ENCODE data around the gene RAD51B.

RAD51B gene

DNA sequence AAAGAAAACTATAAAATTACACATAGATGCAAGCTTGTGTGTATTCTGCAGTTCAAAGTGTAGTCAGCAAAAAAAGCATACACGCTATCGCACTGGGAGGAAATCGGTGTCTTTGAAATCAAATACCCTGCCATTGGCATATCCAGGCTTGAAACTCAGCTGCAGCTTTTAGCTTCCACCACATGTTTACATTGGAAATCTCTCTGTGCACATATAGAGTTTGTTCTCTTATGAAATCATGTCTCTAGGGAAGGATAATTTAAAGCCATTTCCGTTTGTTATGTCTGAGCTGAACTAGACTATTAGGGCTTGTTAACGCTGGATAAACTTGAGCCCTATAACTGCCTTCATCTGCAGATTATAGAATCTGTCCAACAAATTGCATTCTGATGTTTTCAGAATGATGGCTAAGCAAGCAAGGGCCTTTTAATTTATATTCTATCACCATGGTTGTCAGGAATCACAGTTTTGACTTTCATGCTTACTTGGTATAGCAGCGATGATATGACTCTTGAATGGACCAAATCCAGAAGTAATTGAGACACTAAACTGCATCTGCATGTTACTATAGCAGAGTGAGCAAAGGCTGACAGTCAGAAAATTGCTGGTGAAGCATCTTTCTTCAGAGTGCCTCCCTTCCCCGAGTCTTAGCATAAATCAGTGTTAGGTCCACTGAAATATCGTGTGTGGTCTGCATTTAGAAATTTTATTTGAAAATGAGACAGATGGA lies 530.5 kb downstream of the RAD51B start:
- DNase-seq, result no peak

DNA sequence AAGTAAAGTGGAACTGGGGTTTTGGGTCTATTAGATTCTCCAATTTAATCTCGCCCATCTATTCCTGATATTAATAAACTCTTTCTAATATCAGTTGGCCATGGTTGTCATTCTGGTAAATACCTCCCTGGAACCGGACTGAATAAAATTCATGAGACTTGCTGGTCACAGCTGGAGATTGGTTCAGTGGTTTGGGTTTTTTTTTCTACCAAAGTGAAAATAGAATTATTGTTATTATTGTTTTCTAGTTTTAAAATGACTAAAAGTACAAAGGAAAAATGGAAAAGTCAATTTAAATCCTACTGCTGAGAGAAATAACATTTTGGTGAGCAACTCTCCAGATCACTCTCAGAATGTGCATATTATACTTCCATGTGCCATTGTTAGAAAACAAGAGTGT lies 535.8 kb downstream of the RAD51B start:
- no peak for DNase-seq

DNA sequence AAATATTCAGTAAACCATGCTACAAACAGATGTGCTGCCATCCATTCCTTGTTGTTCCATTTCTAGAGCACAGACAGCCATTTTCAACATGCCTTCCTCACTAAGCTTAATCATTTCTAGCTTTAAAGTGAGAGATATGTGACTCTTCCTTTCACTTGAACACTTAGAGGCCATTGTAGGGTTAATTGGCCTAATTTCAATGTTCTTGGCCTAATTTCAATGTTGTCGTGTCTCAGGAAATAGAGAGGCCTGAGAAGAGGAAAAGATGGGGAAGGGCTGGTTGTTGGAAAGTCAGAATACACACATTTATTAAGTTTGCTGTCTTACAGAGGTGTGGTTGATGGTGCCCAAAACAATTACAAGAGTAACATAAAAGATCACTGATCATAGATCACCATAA lies 538.2 kb downstream of the RAD51B start:
- no peak for DNase-seq

DNA sequence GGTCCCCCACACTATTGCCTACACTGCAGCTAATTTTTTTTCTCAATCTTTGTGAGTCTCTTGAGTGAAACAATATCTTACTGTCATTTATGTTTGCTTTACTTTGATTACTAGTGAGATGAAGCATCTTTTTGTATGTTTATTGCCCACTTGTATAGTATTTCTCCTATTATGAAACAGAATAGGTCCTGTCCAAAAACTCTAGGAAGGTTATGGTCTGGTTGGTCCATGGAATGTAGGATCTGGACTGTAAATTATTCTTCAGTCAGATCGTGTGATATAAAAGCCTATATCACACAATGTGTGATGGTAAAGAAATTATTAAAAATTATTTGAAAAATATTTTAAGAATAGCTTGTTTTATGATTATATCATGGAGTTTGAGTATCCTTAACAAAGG lies 538.9 kb downstream of the RAD51B start:
- DNase-seq, result no peak

DNA sequence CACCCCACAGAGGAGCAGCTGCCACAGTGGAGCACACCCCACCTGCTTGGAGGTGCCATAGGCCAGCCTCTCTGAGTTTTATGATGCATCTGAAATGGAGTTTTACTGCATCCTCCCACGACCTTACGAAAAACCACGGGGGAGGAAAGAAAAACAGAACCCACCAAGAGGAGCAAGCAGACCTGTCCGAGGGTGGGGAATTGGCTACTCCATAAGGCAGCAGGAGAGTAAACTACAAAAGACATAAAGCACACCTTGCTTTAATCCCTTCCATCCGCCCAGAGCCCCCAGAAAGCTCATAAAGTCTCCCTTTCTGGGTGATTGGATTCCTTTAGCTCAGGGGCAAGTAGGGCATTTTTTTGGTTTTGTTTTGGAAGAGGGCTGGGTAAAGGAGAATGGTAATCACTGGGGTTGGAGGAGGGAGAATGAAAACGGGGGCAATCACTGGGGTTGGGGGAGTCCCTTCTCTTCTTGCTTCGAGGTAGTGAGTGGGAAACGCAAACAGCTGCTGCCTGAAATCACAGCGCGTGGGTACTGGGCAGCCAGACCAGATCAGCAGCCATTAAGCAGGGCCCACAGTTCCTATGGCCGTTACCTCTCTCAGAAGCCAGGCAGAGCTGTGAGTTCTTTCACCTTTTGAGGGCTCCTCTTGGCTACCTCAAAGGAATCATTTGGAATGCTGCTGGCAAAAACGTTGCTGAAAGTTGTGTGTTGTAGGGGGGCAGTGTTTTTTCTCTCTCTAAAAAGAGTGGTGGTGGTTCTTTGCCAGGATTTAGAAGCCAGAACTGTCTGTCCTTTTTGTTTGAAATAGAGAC lies 539.6 kb downstream of the RAD51B start:
- DNase-seq, result no peak

DNA sequence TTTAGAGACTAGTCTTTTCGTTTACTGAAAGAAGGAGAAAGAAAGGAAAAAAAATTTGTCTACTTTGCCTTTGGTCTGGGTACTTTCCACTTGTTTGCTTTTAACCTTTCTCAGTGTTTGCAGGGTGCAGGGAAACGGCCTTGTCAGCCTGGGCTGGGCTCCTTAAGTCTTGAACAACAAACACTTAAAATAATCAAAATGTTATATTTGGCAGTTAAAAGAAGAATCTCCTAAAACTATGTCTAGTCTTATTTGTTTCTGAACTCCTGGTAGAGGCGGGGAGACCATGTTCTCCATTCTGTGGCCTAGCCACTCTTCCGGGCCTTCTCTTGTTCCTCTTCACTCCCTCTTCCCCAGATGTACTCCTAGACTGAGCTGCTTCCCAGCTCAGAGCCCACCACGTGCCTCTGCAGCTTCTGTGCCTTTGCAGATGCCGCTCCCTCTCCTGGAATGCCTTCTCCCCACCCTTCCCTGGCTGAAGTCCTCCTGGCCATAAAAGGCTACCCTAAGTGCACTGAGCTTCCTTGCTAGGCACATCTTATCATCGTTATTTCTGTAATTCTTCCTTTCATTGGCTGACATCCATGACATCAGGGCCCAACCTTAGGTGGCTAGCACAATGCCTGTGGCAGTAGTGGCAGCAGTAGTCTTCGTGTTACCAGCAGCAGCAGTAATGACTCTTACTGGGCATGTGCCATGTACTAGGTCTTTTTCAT lies 540.4 kb downstream of the RAD51B start:
- no peak for DNase-seq

DNA sequence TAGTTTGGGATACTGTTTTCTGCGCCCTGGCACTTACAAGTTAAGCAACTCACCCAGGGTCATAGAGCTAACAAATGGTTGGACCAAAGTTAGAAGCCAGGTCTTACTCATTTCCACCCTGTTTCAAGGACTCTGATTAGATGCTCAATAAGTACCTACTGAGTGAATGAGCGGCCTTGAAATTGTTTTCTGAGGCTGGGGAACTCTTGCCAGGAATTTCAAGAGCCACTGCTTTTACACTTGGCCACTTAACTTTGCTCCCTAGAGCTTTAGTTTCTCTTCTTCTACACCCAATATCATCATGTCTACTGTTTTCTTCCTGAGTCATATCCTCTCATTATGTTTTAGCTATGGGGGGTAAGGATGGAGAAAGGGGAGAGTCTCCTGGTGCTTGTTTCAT lies 541.7 kb downstream of the RAD51B start:
- no peak for DNase-seq

DNA sequence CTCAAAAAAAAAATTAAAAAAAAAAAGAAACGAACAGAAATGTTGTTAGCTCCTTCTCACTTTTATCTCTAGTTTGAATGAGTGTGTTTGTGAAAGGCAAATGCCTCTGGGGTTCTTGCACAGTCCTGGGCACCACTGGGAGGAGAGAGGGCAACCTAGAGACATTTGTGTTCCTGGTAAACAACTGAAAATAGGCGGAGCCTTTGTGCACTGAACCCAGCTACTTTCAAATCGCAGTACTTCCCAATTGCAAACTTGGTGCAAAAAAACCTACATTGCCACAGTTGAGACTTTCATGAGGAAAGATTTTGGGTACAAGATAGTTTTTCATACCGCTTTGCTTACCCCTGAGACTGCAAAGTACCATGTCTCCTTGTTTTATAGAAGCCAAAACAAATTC lies 543.3 kb downstream of the RAD51B start:
- peak; percentile 29 for DNase-seq

DNA sequence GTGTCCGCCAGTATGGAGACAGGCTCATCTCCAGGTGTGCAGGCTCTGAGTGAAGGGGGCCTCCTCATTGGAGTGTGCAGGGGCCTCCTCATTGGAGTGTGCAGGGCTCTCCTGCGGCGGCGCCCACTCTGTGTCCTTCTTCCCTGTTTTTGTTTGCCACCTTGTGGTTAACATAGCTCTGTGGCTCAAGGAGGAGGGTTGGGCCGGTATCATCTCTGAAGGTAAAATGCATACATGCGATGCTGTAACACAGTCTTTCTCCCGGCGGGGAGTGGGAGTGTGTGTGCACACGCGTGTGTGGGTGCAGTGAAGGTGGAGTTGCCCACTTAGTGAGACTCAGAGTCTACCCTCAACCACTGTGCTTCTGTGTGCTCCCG lies 543.9 kb downstream of the RAD51B start:
- DNase-seq, result no peak

DNA sequence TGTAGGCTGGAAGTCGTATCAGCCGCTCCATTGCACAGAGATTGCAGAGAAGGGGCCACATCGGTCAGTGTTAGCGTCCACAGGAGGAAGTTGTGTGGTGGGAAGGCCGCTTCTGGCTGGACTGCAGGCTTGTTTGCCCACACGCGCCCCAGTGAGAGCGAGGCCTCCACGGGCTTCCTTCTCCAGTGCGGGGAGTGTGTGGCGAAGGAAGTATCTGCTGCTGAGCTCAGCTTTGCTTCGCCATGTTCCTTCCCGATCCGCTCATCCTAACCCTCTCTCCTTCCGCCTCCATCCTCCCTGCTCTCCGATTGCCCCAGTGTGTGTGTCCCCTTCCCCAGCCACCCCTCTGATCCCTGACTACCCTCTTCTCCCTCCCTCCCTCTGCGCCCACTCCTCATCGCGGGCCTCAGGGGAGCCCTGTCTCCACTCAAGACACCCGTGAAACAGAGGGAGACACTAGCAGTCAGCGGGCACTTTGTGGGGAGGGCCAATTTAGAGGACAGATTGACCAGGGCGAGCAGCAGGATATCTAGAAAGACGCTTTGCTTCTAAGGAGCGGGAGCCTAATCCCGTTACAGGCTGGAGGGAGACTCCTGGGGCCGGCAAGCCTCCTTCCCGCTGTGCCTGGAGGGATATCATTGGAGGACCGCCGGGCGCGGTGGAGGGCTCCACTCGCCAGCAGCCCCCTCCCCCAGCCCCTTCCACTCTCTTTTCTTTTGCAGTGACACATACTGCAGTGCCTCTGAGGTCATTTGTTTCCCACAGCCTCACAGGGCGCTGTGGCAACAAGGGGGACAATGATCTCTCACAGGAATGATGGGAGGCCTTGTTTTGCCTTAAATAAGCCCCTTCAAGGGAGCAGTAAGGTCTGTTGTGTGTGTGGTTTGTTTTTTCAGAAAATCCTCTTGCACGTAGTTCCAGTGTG lies 544.5 kb downstream of the RAD51B start:
- no peak for DNase-seq

DNA sequence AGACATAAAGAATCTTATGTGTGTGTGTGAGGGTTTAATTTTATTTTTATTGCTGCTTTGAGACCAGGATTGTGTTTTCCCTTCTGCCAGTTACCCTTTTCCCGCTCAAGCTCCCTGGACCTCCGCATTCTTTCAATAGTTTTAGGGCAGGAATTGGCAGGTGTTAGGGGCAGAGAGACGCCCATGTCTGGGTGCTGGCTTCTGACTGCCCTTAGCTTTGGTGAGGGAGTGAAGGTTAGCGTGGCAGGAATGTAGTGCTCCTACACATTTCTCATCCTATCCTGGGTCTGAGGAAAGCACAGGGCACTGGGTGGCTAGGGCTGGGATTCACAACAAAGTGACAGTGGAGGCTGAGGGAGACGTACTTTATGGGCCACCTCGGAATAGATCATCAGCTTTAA lies 545.2 kb downstream of the RAD51B start:
- DNase-seq, result no peak

DNA sequence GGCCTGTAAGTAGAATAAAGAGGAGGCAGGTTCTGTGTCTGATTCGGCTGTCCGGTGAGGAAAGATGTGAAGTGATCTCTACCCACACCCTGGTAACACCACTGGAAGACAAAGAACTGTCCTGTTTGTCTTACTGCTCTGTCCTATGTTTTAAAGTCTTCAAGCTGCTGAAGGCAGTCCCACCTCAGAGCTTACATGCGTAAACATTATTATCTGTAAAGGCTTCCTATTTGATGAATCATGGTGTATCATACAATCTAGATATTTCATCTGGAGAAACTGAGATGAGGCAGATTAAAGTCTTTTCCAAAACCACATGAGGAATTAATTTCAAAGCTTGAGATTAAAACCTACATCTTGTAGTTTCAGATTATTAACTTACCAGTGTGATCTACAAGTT lies 545.6 kb downstream of the RAD51B start:
- no peak for DNase-seq

DNA sequence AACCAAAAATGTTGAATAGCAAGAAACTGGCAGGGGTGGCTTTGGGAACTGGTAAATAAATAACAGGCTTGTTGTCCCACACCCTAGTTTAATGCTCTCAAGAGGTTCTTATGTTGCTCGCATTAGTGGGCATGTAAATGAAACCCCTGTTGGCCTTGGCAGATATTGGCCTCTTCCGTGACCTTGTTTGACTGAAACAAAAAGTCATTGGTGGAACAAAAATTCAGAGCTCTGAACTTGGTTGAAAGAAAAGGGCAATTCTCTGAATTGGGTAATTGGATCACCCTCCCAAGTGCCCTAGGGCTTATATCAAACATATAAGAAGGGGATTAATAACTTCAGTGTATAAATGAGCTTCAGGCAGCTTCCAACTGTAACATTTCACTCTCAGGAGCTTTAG lies 547.1 kb downstream of the RAD51B start:
- DNase-seq, result no peak

DNA sequence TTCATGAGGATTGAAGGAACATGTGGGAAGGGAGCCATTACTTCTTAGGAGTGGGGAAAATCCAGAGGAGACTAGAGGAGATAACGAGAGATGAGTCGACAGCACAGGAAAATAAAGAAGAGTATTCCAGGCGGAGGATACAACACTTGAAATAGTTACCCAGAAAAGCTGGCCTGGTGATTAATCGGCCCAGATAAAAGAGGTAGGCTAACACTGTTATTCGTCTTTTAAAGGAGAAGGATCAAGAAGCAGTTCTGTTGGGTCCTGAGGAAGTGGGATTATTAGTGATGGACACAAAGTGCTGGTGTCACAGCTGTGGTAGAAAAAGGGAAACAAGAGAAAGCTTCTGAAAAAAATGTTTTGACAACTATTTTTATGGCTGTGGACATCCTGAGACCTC lies 548.0 kb downstream of the RAD51B start:
- no peak for DNase-seq

DNA sequence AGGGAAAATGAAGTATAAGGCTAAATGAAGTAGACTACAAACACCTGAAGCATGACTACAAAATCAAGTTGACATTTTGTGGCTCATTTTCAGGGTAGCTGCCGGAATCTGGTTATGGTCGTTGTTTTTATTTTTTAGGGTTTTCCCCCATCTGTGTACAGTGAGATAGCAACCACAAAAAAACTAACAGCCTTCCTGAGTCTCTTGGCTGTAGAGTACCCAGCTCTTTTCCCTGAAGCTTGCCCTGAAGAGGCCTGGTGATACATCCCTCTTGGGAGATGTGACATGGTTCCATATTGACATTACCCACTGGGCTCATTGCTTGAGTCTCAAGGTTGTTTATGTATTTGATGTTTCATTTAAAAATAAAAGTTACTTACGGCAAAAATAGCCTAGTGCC lies 549.3 kb downstream of the RAD51B start:
- DNase-seq, result peak; percentile 12

DNA sequence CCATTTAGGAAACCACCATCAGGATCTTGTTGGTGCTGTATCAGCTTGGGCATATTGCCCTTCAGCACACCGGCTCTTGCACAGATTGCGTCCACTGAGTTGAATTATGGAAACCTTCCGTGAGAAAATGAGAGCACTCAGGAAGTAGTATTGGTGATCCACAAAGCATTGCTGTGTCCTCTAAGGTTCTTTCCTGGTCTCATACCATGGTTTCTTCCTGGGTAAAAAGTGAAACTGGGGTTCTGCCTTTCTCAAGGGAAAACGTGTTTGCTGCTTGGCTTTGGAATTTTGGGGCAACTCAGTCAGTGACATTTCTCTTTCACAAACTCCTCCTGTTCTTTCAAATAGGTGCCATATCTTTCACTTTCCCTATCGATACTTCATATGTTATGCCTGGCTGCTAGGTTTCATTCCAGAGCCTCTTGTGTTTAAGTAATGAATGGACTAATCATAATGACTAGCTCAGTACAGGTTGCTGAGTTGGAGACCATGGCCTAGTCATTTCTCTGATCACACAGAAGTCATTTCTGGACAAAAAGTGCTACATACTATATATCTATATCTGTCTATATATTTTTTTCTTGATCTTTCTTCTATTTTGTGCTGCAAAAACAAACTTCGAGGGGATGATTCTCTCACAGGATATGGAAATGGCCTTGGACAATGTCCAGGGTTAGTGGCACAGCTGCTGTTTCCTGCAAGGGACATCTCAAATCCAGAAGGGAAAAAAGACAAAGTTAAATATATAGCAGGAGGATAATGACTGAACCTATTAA lies 549.9 kb downstream of the RAD51B start:
- no peak for DNase-seq

DNA sequence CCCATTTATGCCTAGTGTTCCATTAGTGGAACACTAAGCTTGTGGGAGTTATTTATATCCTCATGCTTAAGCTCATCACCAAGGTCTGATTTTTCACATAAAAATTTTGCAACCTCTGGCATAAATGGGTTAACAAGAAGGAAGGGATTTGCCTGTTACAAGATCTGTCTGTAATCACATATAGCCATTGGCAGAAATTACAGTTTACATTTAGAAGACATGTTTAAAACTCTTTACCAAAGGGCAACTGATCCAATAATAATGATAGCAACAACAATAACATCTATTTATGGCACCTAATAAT lies 550.4 kb downstream of the RAD51B start:
- no peak for DNase-seq

DNA sequence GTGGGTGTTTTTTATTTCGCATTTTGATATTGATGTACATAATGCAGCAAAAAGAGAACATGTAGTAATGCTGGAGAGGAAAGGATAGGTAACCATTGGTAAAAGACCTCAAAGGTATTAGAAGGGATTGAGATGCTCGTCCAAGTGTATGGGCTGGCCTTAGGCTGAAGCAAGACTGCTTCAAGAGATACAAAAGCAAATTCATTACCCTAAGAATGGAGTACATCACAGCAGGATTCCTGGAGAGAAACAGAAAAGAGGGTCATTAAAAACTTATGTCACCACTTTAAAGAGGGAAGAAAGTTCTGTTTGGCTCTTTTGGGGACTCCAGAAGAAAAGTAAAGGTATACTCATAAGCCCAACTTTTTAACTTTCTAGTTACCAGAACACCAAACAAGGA lies 552.8 kb downstream of the RAD51B start:
- no peak for DNase-seq

DNA sequence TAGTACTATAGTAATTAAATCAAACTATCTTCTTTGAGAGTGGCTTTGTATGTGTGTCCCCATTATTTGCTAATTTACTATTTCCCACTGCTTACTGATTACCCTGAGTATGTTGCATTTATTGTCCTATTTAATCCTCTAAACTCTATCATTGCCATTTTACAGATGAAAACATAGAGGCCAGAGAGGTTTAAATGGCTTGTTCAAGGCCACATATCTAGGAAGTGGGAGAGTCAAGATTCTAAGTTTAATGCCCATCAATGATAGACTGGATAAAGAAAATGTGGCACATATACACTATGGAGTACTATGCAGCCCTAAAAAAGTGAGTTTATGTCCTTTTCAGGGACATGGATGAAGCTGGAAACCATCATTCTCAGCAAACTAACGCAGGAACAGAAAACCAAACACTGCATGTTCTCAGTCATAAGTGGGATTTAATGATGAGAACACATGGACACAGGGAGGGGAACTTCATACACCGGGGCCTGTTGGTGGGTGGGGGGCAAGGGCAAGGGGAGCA lies 553.6 kb downstream of the RAD51B start:
- no peak for DNase-seq

DNA sequence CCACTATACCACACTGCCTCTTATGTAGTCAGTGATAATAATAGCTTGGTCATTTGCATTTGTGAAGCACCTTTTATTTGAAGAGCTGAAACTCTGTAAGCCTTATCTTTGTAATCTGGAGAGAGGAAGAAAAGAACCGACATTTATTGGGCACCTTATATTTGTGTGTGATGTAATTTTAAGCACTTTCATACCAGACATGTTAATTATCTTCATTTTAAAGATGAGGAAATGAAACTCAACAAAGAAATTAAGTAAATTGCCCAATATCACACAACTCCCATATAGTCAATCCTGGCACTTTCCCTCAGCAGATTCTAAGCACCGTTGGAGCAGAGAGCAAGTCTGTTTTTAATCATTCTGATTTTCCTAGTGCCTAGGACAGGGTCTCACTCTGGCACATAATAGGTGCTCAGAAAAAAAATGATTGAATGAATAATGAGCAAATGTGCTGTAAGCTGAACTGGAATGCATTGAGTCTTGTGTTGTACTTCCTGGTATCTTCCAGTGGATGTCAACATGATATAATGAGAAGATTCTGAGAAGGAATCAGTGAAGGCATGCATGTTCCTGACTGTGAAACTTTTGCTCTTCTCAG lies 554.4 kb downstream of the RAD51B start:
- no peak for DNase-seq

DNA sequence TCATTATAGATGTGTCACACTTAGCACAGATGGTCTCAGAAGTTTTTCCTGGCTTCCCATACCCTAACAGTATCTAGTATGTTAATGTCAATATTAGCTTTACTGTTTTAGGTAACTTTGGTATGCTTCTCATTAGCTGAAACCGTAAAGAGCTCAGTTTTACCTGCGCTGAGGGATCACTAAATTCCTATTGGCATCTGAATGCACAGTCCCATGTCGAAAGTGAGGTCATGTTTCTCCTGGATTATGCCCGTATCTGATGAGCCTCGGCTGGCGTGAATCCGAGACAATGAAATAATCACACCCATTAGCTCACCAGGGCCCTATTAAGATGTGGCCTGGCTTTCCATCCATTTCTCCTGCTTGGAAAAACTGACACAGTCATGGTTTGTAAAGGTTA lies 555.1 kb downstream of the RAD51B start:
- DNase-seq, result no peak

DNA sequence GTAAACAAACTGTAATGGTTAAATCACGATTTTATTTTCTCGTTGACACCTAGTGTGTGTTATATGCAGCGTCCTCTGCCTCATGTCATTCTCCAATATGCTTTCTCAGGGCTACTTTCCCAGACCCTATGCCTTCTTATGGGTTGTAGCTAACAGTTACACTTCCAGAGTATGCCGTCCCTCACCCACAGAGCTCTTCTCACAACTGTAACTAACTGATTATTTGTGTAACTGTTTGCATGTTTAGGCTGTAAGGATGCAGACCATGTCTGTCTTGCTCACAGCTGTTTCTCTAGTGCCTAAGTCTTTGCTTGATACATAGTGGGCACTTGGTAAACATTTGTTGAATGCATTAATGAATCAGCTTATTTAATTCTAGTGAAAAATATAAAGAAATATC lies 555.8 kb downstream of the RAD51B start:
- DNase-seq, result no peak

Measured in CD4-positive, alpha-beta T cell treated with Interleukin-6 for 4 hours (primary cell).